Pancreas (tissue), 10 donors: ENCODE results near the gene CCT5. TPM values are rescaled to one million over a fixed set of nuclear protein-coding genes. Genes with fewer than 3 reads are reported as not detected.

Source experiments
- ATAC-seq, 4 donors: fragments of 200-7000 bp; cut with Tn5 transposase; one replicate each; pipeline versions ENCODE4 v1.8.0 to v1.9.1; 2020; ENCODE audit warnings: mild to moderate bottlenecking in 4 of 4, moderate library complexity in 4 of 4
- DNase-seq, 6 donors: peaks; one replicate each; pipeline ENCODE4 v3.0.0-alpha.2; 2020
- FAIRE-seq: peaks from 2 replicates; lab custom pipeline; 2012; peaks lifted over from hg19 to GRCh38; lab: Jason Lieb, UNC
- H3K27ac ChIP-seq, 4 donors: fragments of 200-600 bp; sonication (generic); 1 replicate in 3 of 4; 2 replicates in 1 of 4; pipeline versions ENCODE4 v1.5.0 to v1.8.0; 2020
- H3K27me3 ChIP-seq, 4 donors: fragments of 200-600 bp; one replicate each; pipeline ENCODE4 v1.8.0; 2021
- H3K36me3 ChIP-seq, 3 donors: fragments of 200-600 bp; sonication (generic) in 1 of 3; one replicate each; pipeline versions ENCODE4 v1.5.0 to v1.8.0; 2020 to 2021
- H3K4me1 ChIP-seq, 3 donors: fragments of 200-600 bp; one replicate each; pipeline ENCODE4 v1.8.0; 2021
- H3K4me3 ChIP-seq, 4 donors: fragments of 200-600 bp; sonication (generic) in 2 of 4; one replicate each; pipeline versions ENCODE4 v1.5.0 to v1.8.0; 2020 to 2021
- H3K9me3 ChIP-seq, 4 donors: fragments of 200-600 bp; one replicate each; pipeline ENCODE4 v1.8.0; 2021
- WGBS, 2 donors: extraction: QIAGEN DNeasy Blood & Tissue Kit; methylation state at CpG; one replicate each; pipeline ENCODE4 v1.1.7; 2013; 5-methylcytosine and 5-hydroxymethylcytosine counted together
- intact Hi-C, 3 donors: fragments of 100-400 bp; cut with DNase I; formaldehyde crosslinking; loops; one replicate each; pipeline versions ENCODE4 v1.11.1 to v1.14.2; 2022
- polyA plus RNA-seq, 2 donors: library from polyadenylated mRNA; stranded (reverse); fragments of 200-250 nt; gene quantifications; one replicate each; pipeline ENCODE4 v1.2.3, GENCODE V29; 2013
- total RNA-seq, 6 donors: library from RNA; stranded (reverse); fragmentation: NEBNext Ultra II Directional in 4 of 6; extraction: Animal tissue kit (Norgen Biotek cat#: 25700) in 4 of 6; gene quantifications; one replicate each; pipeline versions ENCODE4 v1.2.1 to v1.2.4, GENCODE V29; 2021 to 2023
- TF ChIP-seq, protein P1 (sequence below), 4 donors: fragments of 200-600 bp; sonication (generic) in 3 of 4; IDR thresholded peaks; one replicate each; pipeline versions ENCODE4 v1.5.0 to v1.8.0; 2021; ENCODE audit warnings: antibody characterized with exemption in 4 of 4
- donor health status: healthy with polysubstance abuse.
- donor health status: DM: no; HTN: no; CAD: no; lungs with moderate emphysema.
- donor health status: DM: no; HTN: no; CAD: no.
- donor health status: control.
- donor health status: control.
- donor health status: Bipolar disorder and iron deficiency.
- donor health status: DM: yes; HTN: yes; CAD: no.
- donor health status: DM: no; HTN: no; CAD: no.
- donor health status: DM: no; HTN: no; CAD: no.
- donor health status: DM: yes; HTN: yes; CAD: no.

Gene CCT5
- total RNA-seq (10 to 100 TPM; 33.7 to 75.6 (median 61.7) TPM), polyA plus RNA-seq (10 to 100 TPM; 52.2 to 62.0 TPM)

DNA sequence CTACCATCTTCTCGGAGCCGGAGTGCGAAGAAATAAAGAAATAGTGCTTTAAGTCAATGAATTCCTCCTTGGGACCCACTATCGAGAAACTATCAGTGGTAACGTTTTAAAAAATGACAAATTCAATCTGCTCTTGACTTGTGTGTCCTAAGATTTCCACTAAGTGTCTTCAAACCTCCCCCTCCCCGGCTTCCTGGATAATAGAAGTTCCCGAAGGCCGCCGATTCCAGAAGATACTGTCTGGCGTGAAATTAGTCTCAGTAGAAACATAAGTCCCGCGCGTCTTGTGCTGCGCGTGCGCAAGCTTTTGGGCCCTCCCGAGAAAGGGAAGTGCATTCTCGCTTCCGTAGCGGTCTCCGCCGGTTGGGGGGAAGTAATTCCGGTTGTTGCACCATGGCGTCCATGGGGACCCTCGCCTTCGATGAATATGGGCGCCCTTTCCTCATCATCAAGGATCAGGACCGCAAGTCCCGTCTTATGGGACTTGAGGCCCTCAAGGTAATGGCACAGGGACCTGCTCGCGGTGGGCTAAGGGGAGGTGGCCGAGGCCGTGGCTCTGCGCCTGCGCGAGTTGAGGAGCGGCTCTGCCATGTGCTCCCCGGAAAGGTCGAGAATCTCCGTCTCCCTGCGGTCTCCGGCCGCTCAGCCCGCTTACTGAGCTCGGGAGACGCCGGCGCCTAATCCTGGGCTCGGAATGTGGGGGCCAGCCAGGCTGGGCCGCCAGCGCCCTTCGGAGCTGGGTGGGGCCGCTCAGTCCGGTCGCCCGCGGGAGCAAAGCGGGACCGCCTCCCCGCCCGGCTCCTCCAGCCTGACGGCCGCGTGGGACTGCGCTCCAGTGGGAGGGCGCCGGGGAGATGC lies at the start of gene CCT5:
TSS of gene CCT5 (plus strand) at position 333 of the 858 bp plus-strand sequence. CDS start at position 394, 61 bp downstream.
- Histone ChIP-seq H3K36me3 (peaks cover 0 to 4% (median 0%) of the 10 kb centered on the region in 3 donors), H3K4me1 (peaks cover 11 to 19% (median 15%) of the 10 kb centered on the region in 3 donors), H3K27ac (peak within 1 kb of the TSS; percentile 85 to 98 (median 94)), H3K4me3 (peak within 1 kb of the TSS; percentile 82 to 98 (median 95)), H3K9me3 (no peaks in the 10 kb centered on the region), H3K27me3 (no peaks in the 10 kb centered on the region)
- intact Hi-C loops: loop anchor here in 1 of 3 donors (10.0 kb wide), 1 partner anchor 135 kb away; no protein-coding TSS in a partner anchor
- FAIRE-seq (no peak), ATAC-seq (peak; percentile 88 to 94 (median 92)), DNase-seq (peak; percentile 89 to 98 (median 92))
- TF ChIP-seq, protein P1, sequence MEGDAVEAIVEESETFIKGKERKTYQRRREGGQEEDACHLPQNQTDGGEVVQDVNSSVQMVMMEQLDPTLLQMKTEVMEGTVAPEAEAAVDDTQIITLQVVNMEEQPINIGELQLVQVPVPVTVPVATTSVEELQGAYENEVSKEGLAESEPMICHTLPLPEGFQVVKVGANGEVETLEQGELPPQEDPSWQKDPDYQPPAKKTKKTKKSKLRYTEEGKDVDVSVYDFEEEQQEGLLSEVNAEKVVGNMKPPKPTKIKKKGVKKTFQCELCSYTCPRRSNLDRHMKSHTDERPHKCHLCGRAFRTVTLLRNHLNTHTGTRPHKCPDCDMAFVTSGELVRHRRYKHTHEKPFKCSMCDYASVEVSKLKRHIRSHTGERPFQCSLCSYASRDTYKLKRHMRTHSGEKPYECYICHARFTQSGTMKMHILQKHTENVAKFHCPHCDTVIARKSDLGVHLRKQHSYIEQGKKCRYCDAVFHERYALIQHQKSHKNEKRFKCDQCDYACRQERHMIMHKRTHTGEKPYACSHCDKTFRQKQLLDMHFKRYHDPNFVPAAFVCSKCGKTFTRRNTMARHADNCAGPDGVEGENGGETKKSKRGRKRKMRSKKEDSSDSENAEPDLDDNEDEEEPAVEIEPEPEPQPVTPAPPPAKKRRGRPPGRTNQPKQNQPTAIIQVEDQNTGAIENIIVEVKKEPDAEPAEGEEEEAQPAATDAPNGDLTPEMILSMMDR (IDR thresholded peaks at IDR 0.05): no peak
- 0% methylated on average over 65 to 67 of the region's 67 CpGs for WGBS, 2 donors

DNA sequence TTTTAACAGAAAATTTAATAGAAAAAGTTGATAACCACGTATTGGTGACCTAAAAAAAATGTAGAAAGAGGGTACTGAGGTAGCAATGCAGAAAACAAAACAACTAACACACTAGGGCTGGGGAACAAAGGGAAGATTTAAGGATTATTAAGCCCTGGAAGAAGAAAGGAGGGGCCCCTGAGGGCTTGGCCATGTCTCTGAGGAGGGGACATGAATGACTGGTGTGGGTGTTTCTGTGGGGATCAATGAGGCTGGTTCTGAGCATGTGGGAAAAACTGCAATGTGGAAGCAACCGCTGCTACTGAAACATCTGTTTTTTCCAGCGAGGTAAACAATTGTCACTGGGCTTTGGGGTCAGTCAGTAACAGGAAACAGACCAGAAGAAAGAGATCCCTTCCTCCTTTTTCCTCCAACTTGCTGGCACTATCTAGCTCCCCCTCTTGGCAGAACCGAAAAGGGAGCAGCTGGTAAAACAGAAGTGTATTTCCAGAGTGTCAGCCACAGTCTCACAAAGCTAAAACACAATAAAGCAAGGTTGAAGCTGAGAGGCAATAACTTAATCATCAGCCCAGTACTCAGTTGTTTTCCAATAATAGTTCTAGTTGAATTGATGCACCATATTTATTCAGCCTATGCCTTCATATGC lies 48.7 kb upstream of the CCT5 start:
- Histone ChIP-seq H3K27ac (no peak overlapping the region), H3K27me3 (no peaks in the 10 kb centered on the region), H3K4me3 (no peak overlapping the region), H3K4me1 (no peaks in the 10 kb centered on the region), H3K36me3 (no peaks in the 10 kb centered on the region), H3K9me3 (no peaks in the 10 kb centered on the region)
- TF ChIP-seq, protein P1 (IDR thresholded peaks at IDR 0.05): no peak
- FAIRE-seq: no peak
- WGBS, 2 donors: 53 to 58% methylated on average over 4 of the region's 4 CpGs
- DNase-seq: no peak
- intact Hi-C loops: no loop called here
- no peak for ATAC-seq

DNA sequence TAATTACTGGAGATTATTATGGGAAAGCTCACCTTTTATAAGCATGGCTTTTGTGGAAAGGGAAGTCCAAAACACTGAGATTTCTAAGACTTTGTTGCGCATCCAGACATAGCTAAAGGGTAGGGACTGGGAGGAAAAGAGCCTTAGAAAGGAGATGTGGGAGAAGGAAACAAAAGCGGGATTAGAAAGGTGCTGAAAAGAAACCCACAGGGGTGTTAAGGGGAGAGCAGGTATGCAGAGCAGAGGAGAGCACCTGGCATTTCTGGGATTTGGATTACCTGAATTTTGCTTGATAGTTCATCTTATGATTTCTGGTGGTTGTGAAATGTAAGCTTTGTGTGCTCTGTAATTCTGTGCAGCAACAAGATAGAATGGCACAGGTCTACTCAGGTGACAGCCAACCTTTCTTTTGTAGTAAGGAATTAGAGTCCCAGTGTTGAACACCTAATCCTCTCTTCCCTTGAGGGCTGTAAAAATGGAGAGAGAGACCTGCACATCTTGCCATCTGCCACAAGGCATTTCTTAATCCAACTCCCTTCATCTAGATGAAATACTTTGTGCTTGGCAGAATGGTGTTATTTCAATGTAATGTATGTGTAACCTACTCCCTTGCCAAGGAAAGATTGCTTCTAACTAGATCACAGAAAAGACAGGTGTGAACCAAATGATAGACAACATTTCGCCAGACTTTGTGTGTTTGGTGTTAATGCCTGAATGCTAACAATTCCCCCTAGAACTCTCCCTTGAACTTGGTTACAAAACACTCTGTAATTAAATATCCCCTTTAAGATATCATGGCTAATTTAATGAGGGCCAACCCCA lies 47.8 kb upstream of the CCT5 start:
- H3K36me3 ChIP-seq: no peaks in the 10 kb centered on the region
- H3K4me1 ChIP-seq: no peaks in the 10 kb centered on the region
- ATAC-seq: no peak
- H3K4me3 ChIP-seq: no peak overlapping the region
- H3K27ac ChIP-seq: no peak overlapping the region
- no peaks in the 10 kb centered on the region for H3K9me3 ChIP-seq
- no peak for DNase-seq
- TF ChIP-seq, protein P1 (IDR thresholded peaks at IDR 0.05): no peak
- H3K27me3 ChIP-seq: no peaks in the 10 kb centered on the region
- 89 to 90% methylated on average over 3 of the region's 3 CpGs for WGBS, 2 donors
- intact Hi-C loops: no loop called here
- no peak for FAIRE-seq

DNA sequence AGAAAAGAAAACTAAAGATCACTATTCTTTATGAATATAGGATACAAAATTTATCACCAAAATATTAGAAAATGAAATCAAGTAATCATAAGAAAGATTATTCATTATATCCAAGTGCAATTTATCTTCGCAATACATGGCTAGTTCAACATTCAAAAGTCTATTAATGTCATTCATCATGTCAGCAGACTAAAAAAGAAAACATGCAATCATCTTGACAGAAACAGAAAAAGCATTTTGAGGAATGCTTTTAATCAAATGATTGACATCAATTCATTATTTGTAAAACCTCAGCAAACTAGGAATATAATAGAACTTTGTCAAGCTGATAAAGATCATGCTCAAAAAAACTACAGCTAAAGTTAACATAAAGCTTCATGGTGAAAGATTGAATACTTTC lies 41.1 kb upstream of the CCT5 start:
- Histone ChIP-seq H3K4me3 (no peak overlapping the region), H3K4me1 (no peaks in the 10 kb centered on the region), H3K27me3 (no peaks in the 10 kb centered on the region), H3K9me3 (no peaks in the 10 kb centered on the region), H3K36me3 (no peaks in the 10 kb centered on the region), H3K27ac (no peak overlapping the region)
- DNase-seq (no peak), FAIRE-seq (no peak), ATAC-seq (no peak)
- TF ChIP-seq, protein P1 (IDR thresholded peaks at IDR 0.05): no peak
- WGBS, 2 donors: 97 to 98% methylated on average over 1 of the region's 1 CpG
- intact Hi-C loops: no loop called here
